ENCODE results near the gene EIF2D. TPM values are rescaled to one million over a fixed set of nuclear protein-coding genes. Genes with fewer than 3 reads are reported as not detected.

Gene EIF2D
- total RNA-seq, 2 donors from 2014 or later = 25.9 to 55.4 TPM

- TF ChIP-seq CTCF (IDR thresholded peaks at IDR 0.05) (no peak), POLR2A (IDR thresholded peaks at IDR 0.05) (no peak)
- 90 to 96% methylated on average over 4 of the region's 4 CpGs for WGBS, 2 donors
- H3K9me3 ChIP-seq = no peaks in the 10 kb centered on the region
- ATAC-seq (no peak), DNase-seq (no peak)
- H3K4me3 ChIP-seq = no peak overlapping the region
- no peaks in the 10 kb centered on the region for H3K4me1 ChIP-seq
- intact Hi-C loops (cut with DNase I) = no loop called here
- H3K27ac ChIP-seq = no peak overlapping the region
- H3K27me3 ChIP-seq = no peaks in the 10 kb centered on the region
- H3K36me3 ChIP-seq (replicated peaks in 1 of 2; ENCODE audit: insufficient read depth in 1 of 2, low read depth in 2 of 2) = no peaks in the 10 kb centered on the region
Measured at GRCh38 chr1:206569556-206569955, 42.7 kb downstream of the EIF2D start.

GRCh38 chr1:206568779-206569352 lies 43.4 kb downstream of the EIF2D start:
- intact Hi-C loops (cut with DNase I) = no loop called here
- no peak overlapping the region for H3K27ac ChIP-seq
- WGBS, 2 donors = 78 to 87% methylated on average over 8 of the region's 8 CpGs
- H3K4me3 ChIP-seq = no peak overlapping the region
- DNase-seq (no peak), ATAC-seq (no peak)
- no peaks in the 10 kb centered on the region for H3K9me3 ChIP-seq
- TF ChIP-seq POLR2A (IDR thresholded peaks at IDR 0.05) = no peak
- TF ChIP-seq CTCF (IDR thresholded peaks at IDR 0.05) = no peak
- no peaks in the 10 kb centered on the region for H3K27me3 ChIP-seq
- H3K4me1 ChIP-seq = no peaks in the 10 kb centered on the region
- H3K36me3 ChIP-seq (replicated peaks in 1 of 2; ENCODE audit: insufficient read depth in 1 of 2, low read depth in 2 of 2) = no peaks in the 10 kb centered on the region

DNA sequence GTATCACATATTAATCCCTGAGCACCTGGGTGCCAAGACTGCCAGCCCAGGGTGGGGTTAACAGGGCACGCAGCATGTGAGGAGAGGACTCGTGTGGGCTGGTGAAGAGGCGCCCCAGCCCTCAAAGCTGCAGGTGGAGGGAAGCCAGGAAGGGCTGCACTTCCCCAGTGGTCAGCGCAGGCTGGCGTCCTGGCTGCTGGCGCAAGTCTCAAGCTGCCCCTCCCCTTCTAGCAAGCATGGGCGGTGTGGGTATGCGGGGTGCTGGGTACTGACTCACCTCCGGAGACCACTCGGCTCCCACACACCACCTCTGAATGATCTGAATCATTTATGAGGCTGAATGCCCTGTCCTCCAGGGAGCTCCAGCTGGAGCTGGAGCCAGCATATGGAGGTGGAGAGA lies 44.0 kb downstream of the EIF2D start:
- no peaks in the 10 kb centered on the region for H3K4me1 ChIP-seq
- H3K36me3 ChIP-seq (replicated peaks in 1 of 2; ENCODE audit: insufficient read depth in 1 of 2, low read depth in 2 of 2) = no peaks in the 10 kb centered on the region
- no peak for ATAC-seq

GRCh38 chr1:206566999-206567398 lies 45.3 kb downstream of the EIF2D start:
- 58 to 90% methylated on average over 4 of the region's 4 CpGs for WGBS, 2 donors
- Histone ChIP-seq H3K9me3 (no peaks in the 10 kb centered on the region), H3K4me3 (no peak overlapping the region), H3K36me3 (replicated peaks in 1 of 2; ENCODE audit: insufficient read depth in 1 of 2, low read depth in 2 of 2) (no peaks in the 10 kb centered on the region), H3K27ac (no peak overlapping the region), H3K27me3 (no peaks in the 10 kb centered on the region), H3K4me1 (no peaks in the 10 kb centered on the region)
- TF ChIP-seq POLR2A (IDR thresholded peaks at IDR 0.05) = no peak
- no peak for ATAC-seq
- intact Hi-C loops (cut with DNase I) = no loop called here
- no peak for DNase-seq

More for the DNA sequence above, 44.0 kb downstream of the EIF2D start:
- DNase-seq = no peak
- no peak for TF ChIP-seq CTCF (IDR thresholded peaks at IDR 0.05)
- TF ChIP-seq POLR2A (IDR thresholded peaks at IDR 0.05) = no peak
- no peaks in the 10 kb centered on the region for H3K9me3 ChIP-seq
- intact Hi-C loops (cut with DNase I) = no loop called here
- H3K4me3 ChIP-seq = no peak overlapping the region
- H3K27me3 ChIP-seq = no peaks in the 10 kb centered on the region
- H3K27ac ChIP-seq = no peak overlapping the region
- WGBS, 2 donors = 90 to 91% methylated on average over 7 to 10 of the region's 10 CpGs

- TF ChIP-seq POLR2A (IDR thresholded peaks at IDR 0.05) (no peak), CTCF (IDR thresholded peaks at IDR 0.05) (no peak)
- H3K36me3 ChIP-seq (replicated peaks in 1 of 2; ENCODE audit: insufficient read depth in 1 of 2, low read depth in 2 of 2) = no peaks in the 10 kb centered on the region
- ATAC-seq (no peak), DNase-seq (no peak)
- WGBS, 2 donors = 66 to 77% methylated on average over 4 of the region's 4 CpGs
- intact Hi-C loops (cut with DNase I) = no loop called here
- H3K27me3 ChIP-seq = no peaks in the 10 kb centered on the region
- H3K4me1 ChIP-seq = peaks cover 3% of the 10 kb centered on the region
- no peaks in the 10 kb centered on the region for H3K9me3 ChIP-seq
- no peak overlapping the region for H3K4me3 ChIP-seq
- no peak overlapping the region for H3K27ac ChIP-seq
Measured at GRCh38 chr1:206565995-206566394, 46.3 kb downstream of the EIF2D start.

Measured in body of pancreas (tissue), 4 donors.